Kidney epithelial cell (primary cell): ENCODE measurements around the gene SLC9A5. TPM values are rescaled to one million over a fixed set of nuclear protein-coding genes. Genes with fewer than 3 reads are reported as not detected.

Source experiments
- DNase-seq: peaks from one replicate; pipeline ENCODE4 v3.0.0-alpha.2; 2010; ENCODE audit warnings: low read depth
- H3K27me3 ChIP-seq: 2 replicates; pipeline ENCODE4 v1.6.0; 2011; ENCODE audit warnings: low read length; ENCODE audit not compliant: control insufficient read depth, insufficient read depth
- H3K36me3 ChIP-seq: 2 replicates; pipeline ENCODE4 v1.5.1; 2011; ENCODE audit warnings: low read length; ENCODE audit not compliant: control insufficient read depth, insufficient read depth
- H3K4me3 ChIP-seq: 2 replicates; pipeline ENCODE4 v1.5.1; 2011; ENCODE audit warnings: low read depth, mild to moderate bottlenecking, control low read depth, low read length
- total RNA-seq: library from RNA; depleted of rRNA; stranded (reverse); fragments of >200 nt; gene quantifications from 2 replicates; pipeline ENCODE4 v1.2.3, GENCODE V29; 2015
- TF ChIP-seq, protein P1 (sequence below): IDR thresholded peaks from 2 replicates; pipeline ENCODE4 v1.5.1; 2011; ENCODE audit warnings: mild to moderate bottlenecking, moderate library complexity, low read length, control low read depth, inconsistent platforms; ENCODE audit not compliant: insufficient read depth, poor library complexity, severe bottlenecking

Gene SLC9A5
- total RNA-seq, 1 donor from 2014 or later, result not detected

DNA sequence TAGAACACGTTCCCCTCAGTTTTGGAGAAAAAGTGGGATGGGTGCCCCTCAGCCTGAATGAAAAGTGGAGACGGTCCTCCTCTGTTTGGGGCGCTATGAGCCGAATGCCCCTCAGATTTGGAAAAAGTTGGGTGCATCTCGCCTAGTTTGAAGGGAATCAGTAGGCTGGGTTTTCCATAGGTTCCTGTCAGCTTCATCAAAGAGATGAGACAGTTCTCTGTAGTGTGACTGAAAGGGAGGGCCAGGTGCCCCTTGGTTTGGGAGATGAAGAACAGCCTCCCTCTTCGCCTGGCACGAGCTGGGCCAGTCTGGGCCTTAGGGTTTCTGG, 742 bp upstream of the SLC9A5 start:
- H3K4me3 ChIP-seq, result peak overlapping the region; percentile 35
- no peaks in the 10 kb centered on the region for H3K36me3 ChIP-seq
- TF ChIP-seq, protein P1, sequence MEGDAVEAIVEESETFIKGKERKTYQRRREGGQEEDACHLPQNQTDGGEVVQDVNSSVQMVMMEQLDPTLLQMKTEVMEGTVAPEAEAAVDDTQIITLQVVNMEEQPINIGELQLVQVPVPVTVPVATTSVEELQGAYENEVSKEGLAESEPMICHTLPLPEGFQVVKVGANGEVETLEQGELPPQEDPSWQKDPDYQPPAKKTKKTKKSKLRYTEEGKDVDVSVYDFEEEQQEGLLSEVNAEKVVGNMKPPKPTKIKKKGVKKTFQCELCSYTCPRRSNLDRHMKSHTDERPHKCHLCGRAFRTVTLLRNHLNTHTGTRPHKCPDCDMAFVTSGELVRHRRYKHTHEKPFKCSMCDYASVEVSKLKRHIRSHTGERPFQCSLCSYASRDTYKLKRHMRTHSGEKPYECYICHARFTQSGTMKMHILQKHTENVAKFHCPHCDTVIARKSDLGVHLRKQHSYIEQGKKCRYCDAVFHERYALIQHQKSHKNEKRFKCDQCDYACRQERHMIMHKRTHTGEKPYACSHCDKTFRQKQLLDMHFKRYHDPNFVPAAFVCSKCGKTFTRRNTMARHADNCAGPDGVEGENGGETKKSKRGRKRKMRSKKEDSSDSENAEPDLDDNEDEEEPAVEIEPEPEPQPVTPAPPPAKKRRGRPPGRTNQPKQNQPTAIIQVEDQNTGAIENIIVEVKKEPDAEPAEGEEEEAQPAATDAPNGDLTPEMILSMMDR, result no peak
- no peak for DNase-seq
- peaks cover 14% of the 10 kb centered on the region for H3K27me3 ChIP-seq

DNA sequence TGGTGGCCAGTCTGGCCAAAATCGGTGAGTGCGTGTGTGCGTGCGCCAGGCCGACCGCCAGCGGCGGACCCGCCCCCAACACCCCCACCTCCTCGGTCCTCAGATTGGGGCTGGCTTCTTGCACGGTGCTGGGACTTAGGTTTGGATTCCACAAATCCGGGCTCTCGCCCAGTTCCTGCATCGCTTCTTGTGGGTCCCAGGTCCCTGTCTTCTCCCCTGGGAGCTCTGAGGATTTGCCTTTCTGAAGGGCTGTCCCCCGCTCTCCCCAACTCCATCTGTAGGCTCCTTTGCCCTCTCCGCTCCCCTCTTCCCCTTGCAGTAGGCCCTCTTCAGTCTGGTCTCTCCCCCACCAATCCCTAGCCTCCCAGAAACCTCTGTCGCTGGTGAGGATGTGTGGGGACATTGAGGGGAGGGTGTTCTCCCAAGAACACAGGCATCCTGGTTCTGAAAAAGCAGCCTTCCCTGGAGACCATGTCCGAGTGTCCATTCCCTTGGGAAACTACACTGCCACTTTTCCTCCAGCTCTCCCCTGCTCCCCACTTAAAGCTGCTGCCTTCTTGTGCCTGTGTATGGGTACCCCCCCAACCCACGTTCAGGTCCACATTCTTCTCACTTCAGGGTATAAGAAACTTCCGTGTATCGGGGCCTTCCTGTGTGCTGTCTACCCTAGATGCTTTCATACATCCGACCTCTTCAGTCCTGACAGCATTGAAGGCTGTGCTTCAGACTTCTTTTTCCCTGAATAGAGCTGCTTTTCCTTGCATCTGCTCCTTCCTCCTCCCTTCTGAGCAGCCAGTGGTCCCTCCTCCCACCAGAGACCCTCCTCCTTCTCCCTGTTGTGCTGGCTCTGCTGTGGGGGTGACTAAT, 632 bp downstream of the SLC9A5 start:
- DNase-seq, result no peak
- H3K4me3 ChIP-seq, result peak overlapping the region; percentile 35
- TF ChIP-seq, protein P1, result peak; percentile 0
- H3K27me3 ChIP-seq, result peaks cover 14% of the 10 kb centered on the region
- no peaks in the 10 kb centered on the region for H3K36me3 ChIP-seq

DNA sequence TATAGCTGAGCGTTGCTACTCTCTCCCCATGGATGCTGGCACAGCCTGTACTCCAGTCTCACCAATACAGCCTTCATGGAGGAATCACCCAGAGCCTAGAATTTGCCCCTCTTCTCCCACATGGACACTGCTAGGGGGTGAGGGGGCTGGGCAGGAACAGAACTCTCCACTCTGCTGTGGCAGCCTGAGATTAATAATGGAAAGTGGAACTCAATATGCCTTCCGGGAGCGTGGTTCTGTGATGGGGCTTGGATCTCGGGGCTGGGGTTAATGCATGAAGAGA, 1.2 kb downstream of the SLC9A5 start:
- peaks cover 14% of the 10 kb centered on the region for H3K27me3 ChIP-seq
- no peak for DNase-seq
- no peak overlapping the region for H3K4me3 ChIP-seq
- TF ChIP-seq, protein P1, result no peak
- H3K36me3 ChIP-seq, result no peaks in the 10 kb centered on the region

DNA sequence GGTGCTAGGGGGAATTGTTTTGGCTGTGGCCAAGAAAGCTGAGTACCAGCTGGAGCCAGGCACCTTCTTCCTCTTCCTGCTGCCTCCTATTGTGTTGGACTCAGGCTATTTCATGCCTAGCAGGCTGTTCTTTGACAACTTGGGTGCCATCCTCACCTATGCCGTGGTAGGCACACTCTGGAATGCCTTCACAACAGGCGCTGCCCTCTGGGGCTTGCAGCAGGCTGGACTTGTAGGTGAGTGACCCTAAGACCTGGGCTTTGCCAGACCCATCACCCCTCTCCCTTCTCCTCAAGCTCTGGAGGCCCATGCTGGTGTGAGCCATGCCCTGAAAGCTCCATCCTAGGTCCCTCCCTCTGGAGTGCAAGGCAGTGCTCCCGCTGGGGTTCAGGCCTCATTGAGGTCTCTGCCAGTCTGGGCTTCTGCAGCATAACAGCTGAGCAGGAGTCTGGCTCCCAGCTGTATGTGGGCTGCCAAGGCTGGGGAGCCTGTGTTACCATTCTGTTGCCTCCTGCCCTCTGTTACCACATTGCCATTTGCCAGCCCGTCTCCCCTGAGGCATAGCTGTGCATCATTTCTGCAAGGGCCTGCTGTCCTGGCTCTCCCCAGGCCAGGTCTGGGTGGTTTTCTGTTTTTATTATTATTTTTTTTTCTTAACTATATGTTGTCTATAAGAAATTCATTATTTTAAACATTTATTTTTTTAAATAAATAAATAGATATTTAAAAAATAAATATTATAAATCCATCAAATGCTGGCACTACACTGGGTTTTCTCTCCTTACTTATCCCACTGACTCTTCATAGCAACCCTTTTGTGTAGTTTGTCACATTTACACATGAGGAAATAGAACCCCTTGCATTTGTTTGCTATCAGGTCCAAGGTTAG, 4.1 kb downstream of the SLC9A5 start:
- H3K27me3 ChIP-seq, result peaks cover 14% of the 10 kb centered on the region
- DNase-seq, result no peak
- no peak overlapping the region for H3K4me3 ChIP-seq
- H3K36me3 ChIP-seq, result no peaks in the 10 kb centered on the region
- TF ChIP-seq, protein P1, result no peak

DNA sequence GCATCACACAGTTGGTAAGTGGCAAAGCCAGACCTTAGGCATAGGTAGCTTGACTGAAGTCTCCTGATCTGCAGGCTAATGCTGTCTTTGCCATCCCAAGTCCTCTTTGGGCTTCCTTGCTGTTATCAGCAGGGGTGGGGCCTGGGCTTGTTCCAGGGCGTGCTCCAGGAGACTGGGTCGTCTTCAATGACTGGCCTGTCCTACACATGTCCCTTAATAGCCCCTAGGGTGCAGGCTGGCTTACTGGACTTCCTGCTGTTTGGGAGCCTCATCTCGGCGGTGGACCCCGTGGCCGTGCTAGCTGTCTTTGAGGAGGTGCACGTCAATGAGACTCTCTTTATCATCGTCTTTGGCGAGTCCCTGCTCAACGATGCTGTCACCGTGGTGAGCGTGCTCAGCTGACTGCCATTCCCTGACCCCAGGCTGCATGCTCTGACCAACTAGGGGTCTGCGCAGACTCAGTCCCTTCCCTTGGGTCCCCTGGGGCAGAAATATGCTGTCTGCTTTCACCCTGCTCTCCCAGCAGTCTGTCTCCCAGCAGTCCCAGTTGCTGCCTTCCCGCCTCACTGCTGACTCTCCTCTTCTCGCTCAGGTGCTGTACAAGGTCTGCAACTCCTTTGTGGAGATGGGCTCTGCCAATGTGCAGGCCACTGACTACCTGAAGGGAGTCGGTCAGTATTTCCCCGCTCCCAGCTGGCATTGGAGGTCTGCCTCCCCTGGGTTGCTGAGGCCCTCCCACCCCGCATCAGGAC, 6.2 kb downstream of the SLC9A5 start:
- no peak for DNase-seq
- Histone ChIP-seq H3K4me3 (no peak overlapping the region), H3K27me3 (peaks cover 3% of the 10 kb centered on the region), H3K36me3 (no peaks in the 10 kb centered on the region)
- TF ChIP-seq, protein P1, result no peak
